Measurements from ENCODE around the gene RPRD1A. TPM values are rescaled to one million over a fixed set of nuclear protein-coding genes. Genes with fewer than 3 reads are reported as not detected.
"Not testable (repeated sequence)": the region's sequence is repeated elsewhere in the genome, so short reads cannot be mapped to it uniquely, and the experiment has no call there.

The RPRD1A gene
- total and polyA plus RNA-seq, 2 of the 4 experiments (the other 2 are of a cell fraction) = 23.3 to 27.2 TPM

GRCh38 chr18:36067055-36067957 lies at the start of gene RPRD1A (continued):
- no peak for TF ChIP-seq RFX5 (IDR thresholded peaks at IDR 0.05; ENCODE audit: low read depth, low read length)

GRCh38 chr18:36116771-36117170 lies 49.4 kb upstream of the RPRD1A start:
- H2BK20ac ChIP-seq (ENCODE audit: low read depth, low read length); H3K4me1 ChIP-seq (ENCODE audit: control insufficient read depth, insufficient read depth, low read length); H2AK5ac ChIP-seq (ENCODE audit: low read depth, low read length); H4K91ac ChIP-seq (ENCODE audit: insufficient read depth, low read depth, low read length); ATAC-seq (ENCODE audit: low read depth); H2BK120ac ChIP-seq (ENCODE audit: low read depth, low read length); H2BK5ac ChIP-seq (ENCODE audit: low read depth, low read length, poor library complexity, severe bottlenecking); H4K8ac ChIP-seq (ENCODE audit: low read depth in 2 of 2, low read length in 2 of 2); H3K9ac ChIP-seq (ENCODE audit: low read depth, low read length); H3K27ac ChIP-seq (ENCODE audit: insufficient read depth, low read length); H3K27me3 ChIP-seq (ENCODE audit: control insufficient read depth, insufficient read depth, low read length); H3K14ac ChIP-seq (replicated peaks; ENCODE audit: low read depth, low read length); H3K56ac ChIP-seq (ENCODE audit: extremely low read depth, insufficient read depth, low read length); H2AK9ac ChIP-seq (replicated peaks; ENCODE audit: low read depth, low read length, poor library complexity); H2BK15ac ChIP-seq (ENCODE audit: low read depth, low read length); H3K9me1 ChIP-seq (ENCODE audit: insufficient read depth, low read length); H3K4ac ChIP-seq (ENCODE audit: low read depth, low read length); H3K23ac ChIP-seq (ENCODE audit: low read depth, low read length); CTCF ChIA-PET; H2AFZ ChIP-seq (replicated peaks; ENCODE audit: low read length, poor library complexity); H4K5ac ChIP-seq (ENCODE audit: low read depth, low read length); BruUV-seq (replicated peaks); in situ Hi-C loops (cut with MboI; ENCODE audit: low sequenced_read_pairs); intact Hi-C loops (cut with micrococcal nuclease); H3K4me2 ChIP-seq (ENCODE audit: low read depth, low read length); dilution Hi-C loops (cut with HindIII; ENCODE audit: low sequenced_read_pairs, unreplicated experiment); H3K9me3 ChIP-seq (ENCODE audit: control insufficient read depth, insufficient read depth, low read length); H3K4me3 ChIP-seq (ENCODE audit: insufficient read depth, low read depth, low read length); DNase-seq; H4K20me1 ChIP-seq (ENCODE audit: insufficient read depth, low read length); POLR2A ChIA-PET (ENCODE audit: unreplicated experiment); H3K18ac ChIP-seq (ENCODE audit: low read depth, low read length): not testable (repeated sequence)
- Histone ChIP-seq H3K36me3 (ENCODE audit: control insufficient read depth, insufficient read depth, low read length) (peaks cover 48% of the 10 kb centered on the region), H3K79me1 (ENCODE audit: low read depth in 1 of 2, low read length in 2 of 2) (peaks cover 6 to 15% of the 10 kb centered on the region in 2 experiments)
- 100% methylated on average over 4 of the region's 11 CpGs; no CpG with 5 or more reads in 1 of the 2 experiments for WGBS, 2 experiments (ENCODE audit: extremely low coverage in 2 of 2, insufficient read length in 1 of 2)

Measured in IMR-90 (cell line).